ENCODE results near the gene NELFB. TPM values are rescaled to one million over a fixed set of nuclear protein-coding genes. Genes with fewer than 3 reads are reported as not detected.
A peak's percentile ranks its signal among the peaks of the same experiment; 100 is the strongest.

The NELFB gene
- total RNA-seq, 1 experiment from 2014 or later, result 71.7 TPM

GRCh38 chr9:137244486-137245449 is 10.4 kb upstream of the NELFB start:
- H3K9ac ChIP-seq (ENCODE audit: extremely low read depth, insufficient read length, low read length), result no peak overlapping the region
- H3K27ac Mint-ChIP-seq, result peak overlapping the region; percentile 39 to 80 (median 79); a peak in 5 of 7 replicates
- no CpG with 5 or more reads among the region's 36 CpGs for WGBS (ENCODE audit: extremely low coverage, insufficient read length, low lambda C conversion rate)

More at GRCh38 chr9:137244486-137245449, 10.4 kb upstream of the NELFB start:
- Histone ChIP-seq H2BK120ac (ENCODE audit: low read depth, low read length, poor library complexity, severe bottlenecking) (no peak overlapping the region), H4K8ac (replicated peaks; ENCODE audit: insufficient read length, low read depth, low read length) (no peak overlapping the region), H3K4ac (ENCODE audit: low read depth, low read length) (no peak overlapping the region), H2BK20ac (ENCODE audit: low read depth, low read length, poor library complexity, severe bottlenecking) (no peak overlapping the region), H3K14ac (ENCODE audit: insufficient read depth, low read length) (no peak overlapping the region), H3K18ac (ENCODE audit: insufficient read length, low read depth, low read length) (no peak overlapping the region), H2AK5ac (ENCODE audit: insufficient read length, low read length) (no peak overlapping the region), H3K79me2 (ENCODE audit: insufficient read depth, low read length) (no peaks in the 10 kb centered on the region), H4K20me1 (ENCODE audit: control insufficient read depth, insufficient read depth, insufficient read length) (peaks cover 3% of the 10 kb centered on the region), H4K5ac (ENCODE audit: insufficient read length, low read depth, low read length) (no peak overlapping the region), H2BK12ac (ENCODE audit: insufficient read length, low read depth, low read length) (no peak overlapping the region), H3K79me1 (ENCODE audit: insufficient read depth, low read depth, low read length, poor library complexity, severe bottlenecking) (no peaks in the 10 kb centered on the region), H2AFZ (ENCODE audit: low read length) (no peak overlapping the region), H2BK15ac (ENCODE audit: low read depth, low read length) (no peak overlapping the region), H3K23me2 (ENCODE audit: insufficient read length, low read depth, low read length, poor library complexity, severe bottlenecking) (peaks cover 12% of the 10 kb centered on the region), H3K27ac (ENCODE audit: insufficient read length, low read depth, low read length) (no peak overlapping the region), H3K23ac (ENCODE audit: insufficient read length, low read depth, low read length) (no peak overlapping the region), H3K27me3 (ENCODE audit: insufficient read depth, low read length) (no peaks in the 10 kb centered on the region), H4K91ac (ENCODE audit: insufficient read length, low read depth, low read length) (no peak overlapping the region), H2BK5ac (ENCODE audit: insufficient read length, low read length) (no peak overlapping the region), H3K4me2 (ENCODE audit: insufficient read depth, insufficient read length, low read length) (no peak overlapping the region), H3K56ac (ENCODE audit: insufficient read length, low read depth, low read length) (no peak overlapping the region), H3K4me1 (ENCODE audit: insufficient read depth, low read length) (no peaks in the 10 kb centered on the region; the same call in 1 of the 2 replicates), H3T11ph (ENCODE audit: low read length) (no peak overlapping the region), H3K9me3 (ENCODE audit: control insufficient read depth, low read depth, low read length) (no peaks in the 10 kb centered on the region)
- H3K4me3 Mint-ChIP-seq, result peak overlapping the region in 1 of 2 experiments; percentile 54; a peak in 2 of 5 replicates
- peaks cover 17 to 26% of the 10 kb centered on the region in 2 experiments for H3K4me1 Mint-ChIP-seq
- H3K9me3 Mint-ChIP-seq, result no peaks in the 10 kb centered on the region; a peak in 2 of 5 replicates
- TF ChIP-seq CTCF (conservative IDR thresholded peaks at IDR 0.05), result no peak
- H3K36me3 Mint-ChIP-seq (ENCODE audit: insufficient read depth in 1 of 3, low read depth in 3 of 3), result peaks cover 19 to 26% (median 19%) of the 10 kb centered on the region in 3 experiments
- DNase-seq, result peak; percentile 67
- peaks cover 35% of the 10 kb centered on the region for H3K27me3 Mint-ChIP-seq (ENCODE audit: low read depth)

Data from H9 (cell line).